Left ventricle myocardium inferior (tissue), 1 donor: ENCODE data around the gene PRDX2. TPM values are rescaled to one million over a fixed set of nuclear protein-coding genes. Genes with fewer than 3 reads are reported as not detected.
A peak's percentile ranks its signal among the peaks of the same experiment; 100 is the strongest.

Source experiments
- DNase-seq: peaks from one replicate; pipeline ENCODE4 v3.0.0-alpha.2; 2020
- H3K27ac ChIP-seq: fragments of 200-600 bp; replicated peaks from 2 replicates; pipeline ENCODE4 v1.8.0; 2021
- H3K27me3 ChIP-seq: fragments of 200-600 bp; 2 replicates; pipeline ENCODE4 v1.8.0; 2021; ENCODE audit warnings: low read depth
- H3K36me3 ChIP-seq: fragments of 200-600 bp; 2 replicates; pipeline ENCODE4 v1.8.0; 2021
- H3K4me1 ChIP-seq: fragments of 200-600 bp; 2 replicates; pipeline ENCODE4 v1.8.0; 2021
- H3K4me3 ChIP-seq: fragments of 200-600 bp; 2 replicates; pipeline ENCODE4 v1.8.0; 2021; ENCODE audit warnings: mild to moderate bottlenecking, moderate library complexity
- H3K9me3 ChIP-seq: fragments of 200-600 bp; replicated peaks from 2 replicates; pipeline ENCODE4 v1.8.0; 2021
- CTCF ChIP-seq: fragments of 200-600 bp; IDR thresholded peaks from 2 replicates; pipeline ENCODE4 v1.8.0; 2021; ENCODE audit warnings: antibody characterized with exemption, mild to moderate bottlenecking, borderline replicate concordance
- intact Hi-C: fragments of 100-400 bp; cut with micrococcal nuclease; formaldehyde crosslinking; loops from one replicate; pipeline ENCODE4 v1.11.0; 2022
- total RNA-seq: library from RNA; stranded (reverse); fragmentation: NEBNext Ultra II Directional; extraction: Animal tissue kit (Norgen Biotek cat#: 25700); gene quantifications from one replicate; pipeline ENCODE4 v1.2.1, GENCODE V29; 2021
- donor health status: DM: no; HTN: yes; CAD: no; lungs with severe emphysema.

PRDX2 gene
- total RNA-seq, 1 donor from 2014 or later, result 700 TPM

- no peak overlapping the region for H3K4me3 ChIP-seq
- intact Hi-C loops, result no loop called here
- peak overlapping the region; percentile 96 for H3K27ac ChIP-seq
- no peak for TF ChIP-seq CTCF
- peaks cover 32% of the 10 kb centered on the region for H3K36me3 ChIP-seq
- peaks cover 57% of the 10 kb centered on the region for H3K4me1 ChIP-seq
- H3K27me3 ChIP-seq, result no peaks in the 10 kb centered on the region
- no peaks in the 10 kb centered on the region for H3K9me3 ChIP-seq
- DNase-seq, result no peak
These were observed 6.6 kb downstream of the PRDX2 start for GRCh38 chr19:12794971-12795381.

- no peak for DNase-seq
- peak overlapping the region; percentile 76 for H3K4me3 ChIP-seq
- no peak for TF ChIP-seq CTCF
- intact Hi-C loops, result no loop called here
- H3K27ac ChIP-seq, result peak overlapping the region; percentile 96
- H3K27me3 ChIP-seq, result no peaks in the 10 kb centered on the region
- peaks cover 26% of the 10 kb centered on the region for H3K36me3 ChIP-seq
- no peaks in the 10 kb centered on the region for H3K9me3 ChIP-seq
- H3K4me1 ChIP-seq, result peaks cover 56% of the 10 kb centered on the region
These were observed 7.2 kb downstream of the PRDX2 start for GRCh38 chr19:12794196-12794941.

- no peaks in the 10 kb centered on the region for H3K27me3 ChIP-seq
- H3K4me3 ChIP-seq, result peak overlapping the region; percentile 76
- peaks cover 18% of the 10 kb centered on the region for H3K36me3 ChIP-seq
- DNase-seq, result peak; percentile 93
- H3K4me1 ChIP-seq, result peaks cover 65% of the 10 kb centered on the region
- intact Hi-C loops, result no loop called here
- H3K27ac ChIP-seq, result peak overlapping the region; percentile 96
- TF ChIP-seq CTCF, result no peak
- H3K9me3 ChIP-seq, result no peaks in the 10 kb centered on the region
These were observed 8.1 kb downstream of the PRDX2 start for GRCh38 chr19:12793290-12794195.

GRCh38 chr19:12792853-12793289, 8.7 kb downstream of the PRDX2 start:
- no peaks in the 10 kb centered on the region for H3K27me3 ChIP-seq
- no peaks in the 10 kb centered on the region for H3K9me3 ChIP-seq
- no peak for DNase-seq
- H3K4me3 ChIP-seq, result peak overlapping the region; percentile 76
- intact Hi-C loops, result no loop called here
- H3K36me3 ChIP-seq, result peaks cover 11% of the 10 kb centered on the region
- peak overlapping the region; percentile 96 for H3K27ac ChIP-seq
- TF ChIP-seq CTCF, result no peak
- H3K4me1 ChIP-seq, result peaks cover 71% of the 10 kb centered on the region

- TF ChIP-seq CTCF, result no peak
- peaks cover 77% of the 10 kb centered on the region for H3K4me1 ChIP-seq
- H3K27ac ChIP-seq, result peak overlapping the region; percentile 96
- DNase-seq, result peak; percentile 75
- no peaks in the 10 kb centered on the region for H3K27me3 ChIP-seq
- intact Hi-C loops, result no loop called here
- peak overlapping the region; percentile 76 for H3K4me3 ChIP-seq
- H3K9me3 ChIP-seq, result no peaks in the 10 kb centered on the region
- peaks cover 5% of the 10 kb centered on the region for H3K36me3 ChIP-seq
These were observed 9.3 kb downstream of the PRDX2 start for GRCh38 chr19:12792051-12792852.
